Occipital lobe (tissue), 2 donors: ENCODE data around the gene RASGRF2. TPM values are rescaled to one million over a fixed set of nuclear protein-coding genes. Genes with fewer than 3 reads are reported as not detected.

Source experiments
- small RNA-seq: library from RNA; depleted of rRNA; stranded (forward); fragments of <200 nt; gene quantifications from one replicate; pipeline ENCODE3, GENCODE V24; 2014
- total RNA-seq: library from RNA; depleted of rRNA; stranded (reverse); fragments of >200 nt; gene quantifications from one replicate; pipeline ENCODE4 v1.2.3, GENCODE V29; 2014

The RASGRF2 gene
- total RNA-seq, 1 donor from 2014 or later, result 20.0 TPM

Small RNA genes lying within 50 kb of the gene (small RNA-seq; reads per million reads assigned to genes)
- not detected for gene AC026436.1
